Forelimb muscle (tissue), 1 donor: ENCODE results near the gene TRIM71. TPM values are rescaled to one million over a fixed set of nuclear protein-coding genes. Genes with fewer than 3 reads are reported as not detected.
"Not testable (repeated sequence)": the region's sequence is repeated elsewhere in the genome, so short reads cannot be mapped to it uniquely, and the experiment has no call there.

Source experiments
- DNase-seq: peaks from one replicate; pipeline ENCODE4 v3.0.0-alpha.2; 2013; ENCODE audit warnings: low read depth
- polyA plus RNA-seq: library from polyadenylated mRNA; unstranded; fragments of 120-200 nt; gene quantifications from one replicate; pipeline ENCODE4 v1.2.1, GENCODE V29; 2013; ENCODE audit not compliant: insufficient read length

The TRIM71 gene
- polyA plus RNA-seq: 0.15 TPM

DNA sequence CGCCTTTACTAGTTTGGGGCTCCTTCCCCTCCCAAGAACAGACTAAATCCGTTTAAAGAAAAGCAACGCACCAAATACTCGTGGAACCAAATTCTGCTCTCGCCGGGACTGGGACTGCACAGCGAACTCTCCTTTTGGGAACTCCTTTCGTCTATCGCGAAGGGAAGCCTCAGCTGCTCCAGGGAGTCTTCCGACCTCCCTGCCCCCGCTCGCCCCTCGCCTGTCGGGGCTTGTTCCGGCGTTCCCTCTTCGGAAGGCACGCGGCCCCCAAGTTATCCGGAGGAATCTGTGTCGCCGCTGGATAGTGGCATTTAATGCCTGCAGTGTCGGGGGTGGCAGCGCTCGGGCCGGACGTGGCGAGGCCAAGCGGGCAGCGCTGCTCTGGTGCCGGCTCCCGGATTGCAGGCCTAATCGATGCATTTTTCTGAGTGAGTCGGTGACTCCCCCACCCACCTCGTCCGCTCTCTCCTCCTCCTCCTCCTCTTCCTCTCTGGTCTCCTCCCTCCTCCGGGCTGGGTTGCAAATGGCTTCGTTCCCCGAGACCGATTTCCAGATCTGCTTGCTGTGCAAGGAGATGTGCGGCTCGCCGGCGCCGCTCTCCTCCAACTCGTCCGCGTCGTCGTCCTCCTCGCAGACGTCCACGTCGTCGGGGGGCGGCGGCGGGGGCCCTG is at the start of gene TRIM71:
Gene TRIM71 (plus strand): TSS at position 440 of the 671 bp plus-strand sequence. CDS start 84 bp downstream, at position 524.
- DNase-seq: no peak

- no peak for DNase-seq
Measured at GRCh38 chr3:32778389-32778788, 39.4 kb upstream of the TRIM71 start.

- no peak for DNase-seq
Measured at GRCh38 chr3:32780071-32780734, 37.6 kb upstream of the TRIM71 start.

DNA sequence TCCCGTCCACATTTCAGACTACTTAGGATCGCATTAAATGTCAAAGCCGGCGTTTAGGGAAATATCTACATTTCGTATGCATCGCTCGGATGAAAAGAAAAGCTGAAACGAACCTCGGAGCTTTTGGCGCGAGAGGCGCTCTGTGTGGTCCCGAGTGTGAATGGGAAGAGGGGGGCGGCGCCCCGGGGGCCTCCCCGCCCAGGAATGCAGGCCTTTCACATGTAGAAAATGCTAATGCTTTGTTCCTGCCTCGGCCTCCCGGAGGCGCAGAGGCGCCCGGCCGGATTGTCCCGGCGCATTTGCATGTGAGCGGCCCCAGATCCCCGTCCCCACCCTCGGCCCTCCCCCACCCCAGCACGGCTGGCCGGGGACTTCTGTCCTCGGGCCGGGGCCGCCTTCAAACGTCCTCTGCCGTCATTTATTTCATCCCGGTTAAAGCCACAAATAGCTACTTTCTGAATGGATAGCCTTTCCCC is 37.0 kb upstream of the TRIM71 start:
- no peak for DNase-seq

DNA sequence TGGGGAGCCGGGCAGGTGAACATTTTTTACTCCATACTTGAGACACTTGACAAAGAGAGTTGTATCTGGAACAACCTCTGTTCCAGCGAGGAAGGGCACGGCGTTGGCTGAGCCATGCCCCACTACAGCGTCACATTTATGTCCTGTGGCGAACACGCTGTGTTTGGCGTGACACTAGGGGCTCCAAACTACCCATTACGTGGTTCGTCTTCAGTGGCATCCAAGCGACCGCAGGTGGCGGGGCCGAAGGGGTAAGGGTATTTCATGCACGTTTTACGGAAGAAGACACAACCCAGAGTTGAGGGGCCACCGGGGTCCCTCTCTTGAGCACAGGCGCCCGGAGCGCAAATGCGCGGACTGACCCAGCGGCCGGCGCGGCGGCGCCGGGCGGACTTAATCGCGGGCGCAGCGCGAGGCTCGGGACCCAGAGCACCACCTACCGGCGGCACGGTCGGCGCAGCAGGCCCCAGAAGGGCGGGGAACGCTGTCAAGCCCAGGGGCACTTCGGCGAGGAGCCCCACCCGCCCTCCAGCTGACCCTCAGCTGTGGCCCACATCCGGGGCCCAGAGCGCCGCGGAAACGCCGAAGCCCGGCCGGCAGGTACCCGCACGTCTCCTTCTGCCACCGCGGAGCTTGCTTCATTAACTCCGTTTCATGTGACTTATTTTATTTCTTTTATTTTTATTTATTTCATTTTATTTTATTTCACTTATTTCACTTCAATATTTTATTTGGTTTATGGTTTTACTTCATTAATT is 36.4 kb upstream of the TRIM71 start:
- DNase-seq: peak; percentile 19

DNA sequence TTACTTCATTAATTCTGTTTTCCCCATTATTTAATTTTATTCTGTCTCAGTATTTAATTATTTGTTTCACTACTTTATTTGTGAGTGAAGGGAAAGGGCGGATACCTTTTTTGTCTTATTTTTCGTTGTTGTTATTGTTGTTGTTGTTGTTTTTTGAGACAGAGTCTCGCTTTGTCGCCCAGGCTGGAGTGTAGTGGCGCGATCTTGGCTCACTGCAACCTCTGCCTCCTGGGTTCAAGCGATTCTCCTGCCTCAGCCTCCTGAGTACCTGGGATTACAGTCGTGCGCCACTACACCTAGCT is 35.9 kb upstream of the TRIM71 start:
- DNase-seq: not testable (repeated sequence)

DNA sequence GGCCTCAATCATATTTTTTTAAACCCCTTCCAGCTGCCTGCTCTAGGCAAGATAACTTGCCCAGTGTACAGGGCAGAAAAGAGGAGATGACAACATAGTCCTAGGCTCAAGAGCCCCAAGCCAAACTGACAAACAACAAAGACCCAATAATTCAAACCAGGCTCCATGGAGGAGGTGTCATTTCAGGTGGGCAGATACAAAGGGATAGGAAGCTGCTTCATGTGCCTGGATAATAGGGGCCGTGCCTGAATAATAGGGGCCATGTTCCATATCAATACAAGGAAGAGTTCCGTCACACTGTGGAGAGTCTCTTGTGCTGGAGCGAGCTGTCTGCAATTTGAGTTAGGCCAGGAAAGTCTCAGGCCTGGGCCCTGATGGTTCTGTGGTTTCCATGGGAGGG is 35.4 kb upstream of the TRIM71 start:
- DNase-seq: no peak

- DNase-seq: no peak
Measured at GRCh38 chr3:32791833-32792232, 26.0 kb upstream of the TRIM71 start.

GRCh38 chr3:32794487-32795308 is 23.1 kb upstream of the TRIM71 start:
- no peak for DNase-seq

GRCh38 chr3:32796384-32796950 is 21.3 kb upstream of the TRIM71 start:
- DNase-seq: not testable (repeated sequence)

- no peak for DNase-seq
Measured at GRCh38 chr3:32797776-32798175, 20.0 kb upstream of the TRIM71 start.

DNA sequence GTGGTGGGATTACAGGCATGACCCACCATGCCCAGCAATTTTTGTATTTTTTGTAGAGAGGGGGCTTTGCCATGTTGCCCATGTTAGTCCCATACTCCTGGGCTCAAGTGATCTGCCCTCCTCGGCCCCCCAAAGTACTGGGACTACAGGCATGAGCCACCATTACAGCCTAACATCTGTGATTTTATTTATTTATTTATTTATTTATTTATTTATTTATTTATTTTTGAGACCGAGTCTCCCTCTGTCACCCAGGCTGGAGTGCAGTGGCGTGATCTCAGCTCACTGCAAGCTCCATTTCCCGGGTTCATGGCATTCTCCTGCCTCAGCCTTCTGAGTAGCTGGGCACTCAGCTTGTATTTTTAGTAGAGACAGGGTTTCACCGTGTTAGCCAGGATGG is 16.4 kb upstream of the TRIM71 start:
- DNase-seq: not testable (repeated sequence)

GRCh38 chr3:32813180-32813579 is 4.6 kb upstream of the TRIM71 start:
- no peak for DNase-seq

- DNase-seq: no peak
Measured at GRCh38 chr3:32814361-32814760, 3.4 kb upstream of the TRIM71 start.

- DNase-seq: no peak
Measured at GRCh38 chr3:32815841-32816438, 1.9 kb upstream of the TRIM71 start.

- no peak for DNase-seq
Measured at GRCh38 chr3:32816439-32817256, 1.1 kb upstream of the TRIM71 start.

GRCh38 chr3:32817257-32817557 is 590 bp upstream of the TRIM71 start:
- DNase-seq: no peak

DNA sequence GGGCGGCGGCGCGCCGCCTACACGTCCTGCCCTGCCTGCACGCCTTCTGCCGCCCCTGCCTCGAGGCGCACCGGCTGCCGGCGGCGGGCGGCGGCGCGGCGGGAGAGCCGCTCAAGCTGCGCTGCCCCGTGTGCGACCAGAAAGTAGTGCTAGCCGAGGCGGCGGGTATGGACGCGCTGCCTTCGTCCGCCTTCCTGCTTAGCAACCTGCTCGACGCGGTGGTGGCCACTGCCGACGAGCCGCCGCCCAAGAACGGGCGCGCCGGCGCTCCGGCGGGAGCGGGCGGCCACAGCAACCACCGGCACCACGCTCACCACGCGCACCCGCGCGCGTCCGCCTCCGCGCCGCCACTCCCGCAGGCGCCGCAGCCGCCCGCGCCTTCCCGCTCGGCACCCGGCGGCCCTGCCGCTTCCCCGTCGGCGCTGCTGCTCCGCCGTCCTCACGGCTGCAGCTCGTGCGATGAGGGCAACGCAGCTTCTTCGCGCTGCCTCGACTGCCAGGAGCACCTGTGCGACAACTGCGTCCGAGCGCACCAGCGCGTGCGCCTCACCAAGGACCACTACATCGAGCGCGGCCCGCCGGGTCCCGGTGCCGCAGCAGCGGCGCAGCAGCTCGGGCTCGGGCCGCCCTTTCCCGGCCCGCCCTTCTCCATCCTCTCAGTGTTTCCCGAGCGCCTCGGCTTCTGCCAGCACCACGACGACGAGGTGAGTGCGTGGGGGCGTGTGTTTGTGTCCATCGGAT is 602 bp downstream of the TRIM71 start:
- DNase-seq: no peak

GRCh38 chr3:32818970-32819511 is 1.2 kb downstream of the TRIM71 start:
- no peak for DNase-seq
